Left lung (tissue), 10 donors: ENCODE measurements around the gene TBL1XR1. TPM values are rescaled to one million over a fixed set of nuclear protein-coding genes. Genes with fewer than 3 reads are reported as not detected.

Source experiments
- ATAC-seq: fragments of 200-7000 bp; cut with Tn5 transposase; one replicate; pipeline ENCODE4 v1.9.1; 2020; ENCODE audit warnings: moderate library complexity
- DNase-seq, 4 donors: peaks; one replicate each; pipeline ENCODE4 v3.0.0-alpha.2; 2013 to 2020
- H3K27ac ChIP-seq, 2 donors: fragments of 200-600 bp; sonication (generic) in 1 of 2; one replicate each; pipeline versions ENCODE4 v1.5.0 to v1.8.0; 2020 to 2021
- H3K27me3 ChIP-seq, 2 donors: fragments of 200-600 bp; sonication (generic) in 1 of 2; one replicate each; pipeline versions ENCODE4 v1.5.0 to v1.8.0; 2020 to 2021
- H3K36me3 ChIP-seq, 2 donors: fragments of 200-600 bp; sonication (generic) in 1 of 2; one replicate each; pipeline versions ENCODE4 v1.5.0 to v1.8.0; 2020 to 2021
- H3K4me1 ChIP-seq, 2 donors: fragments of 200-600 bp; one replicate each; pipeline ENCODE4 v1.8.0; 2021
- H3K4me3 ChIP-seq, 2 donors: fragments of 200-600 bp; sonication (generic) in 1 of 2; one replicate each; pipeline versions ENCODE4 v1.5.0 to v1.8.0; 2020 to 2021; ENCODE audit warnings: mild to moderate bottlenecking in 1 of 2
- H3K9me3 ChIP-seq, 2 donors: fragments of 200-600 bp; sonication (generic) in 1 of 2; one replicate each; pipeline versions ENCODE4 v1.5.0 to v1.8.0; 2020 to 2021
- intact Hi-C, 2 donors: fragments of 100-400 bp; cut with DNase I; formaldehyde crosslinking; loops; one replicate each; pipeline versions ENCODE4 v1.11.2 to v1.14.2; 2022
- polyA plus RNA-seq, 6 donors: library from polyadenylated mRNA; unstranded; fragments of 120-200 nt; gene quantifications; one replicate each; pipeline ENCODE4 v1.2.1, GENCODE V29; 2013; ENCODE audit not compliant: insufficient read length in 6 of 6
- total RNA-seq, 2 donors: library from RNA; stranded (reverse); fragmentation: NEBNext Ultra II Directional; extraction: Animal tissue kit (Norgen Biotek cat#: 25700); gene quantifications; one replicate each; pipeline ENCODE4 v1.2.1, GENCODE V29; 2021
- TF ChIP-seq, protein P1 (sequence below), 2 donors: fragments of 200-600 bp; sonication (generic) in 1 of 2; IDR thresholded peaks; one replicate each; pipeline versions ENCODE4 v1.5.0 to v1.8.0; 2021; ENCODE audit warnings: antibody characterized with exemption in 2 of 2
- donor health status: DM: no; HTN: yes; CAD: no.
- donor health status: DM: no; HTN: no; CAD: no.

TBL1XR1 gene
- total and polyA plus RNA-seq, 8 donors = 116 to 202 (median 155) TPM

DNA sequence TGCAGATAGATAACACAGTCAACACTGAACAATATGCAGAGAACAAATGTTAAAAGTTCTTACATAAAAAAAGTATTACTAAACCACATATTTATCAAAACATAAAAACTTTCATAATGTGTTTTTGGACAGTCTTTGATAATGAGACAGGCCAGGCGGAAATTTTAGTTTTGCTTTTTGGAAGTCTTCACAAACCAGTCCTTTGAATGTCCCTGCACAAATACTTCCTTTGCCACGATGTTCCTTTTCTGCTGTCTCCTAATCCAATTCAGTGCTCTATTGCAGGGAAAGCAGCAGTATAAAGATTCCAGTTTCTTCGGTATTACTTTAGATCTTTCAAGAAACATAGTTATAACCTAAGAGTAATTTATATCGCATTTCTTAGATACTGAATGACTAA, 135.9 kb downstream of the TBL1XR1 start:
- TF ChIP-seq, protein P1, sequence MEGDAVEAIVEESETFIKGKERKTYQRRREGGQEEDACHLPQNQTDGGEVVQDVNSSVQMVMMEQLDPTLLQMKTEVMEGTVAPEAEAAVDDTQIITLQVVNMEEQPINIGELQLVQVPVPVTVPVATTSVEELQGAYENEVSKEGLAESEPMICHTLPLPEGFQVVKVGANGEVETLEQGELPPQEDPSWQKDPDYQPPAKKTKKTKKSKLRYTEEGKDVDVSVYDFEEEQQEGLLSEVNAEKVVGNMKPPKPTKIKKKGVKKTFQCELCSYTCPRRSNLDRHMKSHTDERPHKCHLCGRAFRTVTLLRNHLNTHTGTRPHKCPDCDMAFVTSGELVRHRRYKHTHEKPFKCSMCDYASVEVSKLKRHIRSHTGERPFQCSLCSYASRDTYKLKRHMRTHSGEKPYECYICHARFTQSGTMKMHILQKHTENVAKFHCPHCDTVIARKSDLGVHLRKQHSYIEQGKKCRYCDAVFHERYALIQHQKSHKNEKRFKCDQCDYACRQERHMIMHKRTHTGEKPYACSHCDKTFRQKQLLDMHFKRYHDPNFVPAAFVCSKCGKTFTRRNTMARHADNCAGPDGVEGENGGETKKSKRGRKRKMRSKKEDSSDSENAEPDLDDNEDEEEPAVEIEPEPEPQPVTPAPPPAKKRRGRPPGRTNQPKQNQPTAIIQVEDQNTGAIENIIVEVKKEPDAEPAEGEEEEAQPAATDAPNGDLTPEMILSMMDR (IDR thresholded peaks at IDR 0.05) = no peak
- no peak for ATAC-seq
- H3K4me1 ChIP-seq = peaks cover 3 to 11% of the 10 kb centered on the region in 2 donors
- H3K36me3 ChIP-seq = no peaks in the 10 kb centered on the region
- no peaks in the 10 kb centered on the region for H3K9me3 ChIP-seq
- no peak overlapping the region for H3K4me3 ChIP-seq
- H3K27me3 ChIP-seq = no peaks in the 10 kb centered on the region
- intact Hi-C loops = no loop called here
- H3K27ac ChIP-seq = no peak overlapping the region
- peak in 1 of 4 donors; percentile 45 for DNase-seq

DNA sequence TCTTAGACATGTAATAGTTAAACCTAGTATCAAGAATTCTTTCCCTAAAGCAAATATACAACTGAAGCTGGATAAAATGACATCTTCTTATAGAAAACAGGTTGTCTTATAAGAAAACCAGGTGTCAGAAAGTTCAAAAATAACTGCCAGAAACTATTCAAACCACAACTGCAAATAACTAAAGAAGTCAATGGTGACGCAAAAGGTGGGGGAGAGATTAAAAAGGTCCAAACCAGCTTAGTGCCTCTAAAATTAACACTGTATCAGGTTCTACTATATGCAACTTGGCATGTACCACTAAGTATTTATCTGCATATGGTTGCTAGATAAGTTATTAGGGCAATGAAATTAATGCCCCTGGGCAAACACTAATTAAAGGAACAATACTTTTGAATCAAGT, 136.8 kb downstream of the TBL1XR1 start:
- TF ChIP-seq, protein P1 (IDR thresholded peaks at IDR 0.05) = no peak
- no peak for ATAC-seq
- no peak overlapping the region for H3K4me3 ChIP-seq
- no peak for DNase-seq
- no peaks in the 10 kb centered on the region for H3K36me3 ChIP-seq
- H3K4me1 ChIP-seq = peaks cover under 1 to 20% of the 10 kb centered on the region in 2 donors
- no peaks in the 10 kb centered on the region for H3K9me3 ChIP-seq
- intact Hi-C loops = no loop called here
- H3K27ac ChIP-seq = no peak overlapping the region
- H3K27me3 ChIP-seq = no peaks in the 10 kb centered on the region

DNA sequence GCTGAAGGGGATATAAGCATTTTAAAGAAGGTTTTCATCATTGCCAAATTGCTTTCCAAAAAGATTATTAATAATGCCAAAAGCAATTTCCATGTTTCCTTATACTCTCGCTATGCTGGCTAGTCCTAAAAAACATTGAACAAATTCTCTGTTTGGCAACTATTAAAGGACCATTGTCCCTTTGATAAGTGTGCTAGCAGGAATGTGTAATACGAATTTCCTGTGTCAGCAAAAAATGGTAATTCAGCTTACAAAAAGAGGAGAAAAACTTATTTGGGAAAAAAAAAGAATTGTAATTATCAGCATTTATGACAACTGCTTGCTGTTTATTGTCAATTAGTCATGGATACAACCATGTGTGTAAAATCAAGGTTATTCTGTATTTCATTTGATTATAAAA, 138.6 kb downstream of the TBL1XR1 start:
- intact Hi-C loops = loop anchor here in 1 of 2 donors (10.0 kb wide), 1 partner anchor 136 kb away; the partner anchor contains the start of gene TBL1XR1
- H3K27ac ChIP-seq = no peak overlapping the region
- H3K27me3 ChIP-seq = no peaks in the 10 kb centered on the region
- H3K9me3 ChIP-seq = no peaks in the 10 kb centered on the region
- H3K4me1 ChIP-seq = peaks cover 0 to 20% of the 10 kb centered on the region in 2 donors
- H3K36me3 ChIP-seq = peaks cover 0 to 1% of the 10 kb centered on the region in 2 donors
- TF ChIP-seq, protein P1 (IDR thresholded peaks at IDR 0.05) = no peak
- H3K4me3 ChIP-seq = no peak overlapping the region
- ATAC-seq (no peak), DNase-seq (no peak)

DNA sequence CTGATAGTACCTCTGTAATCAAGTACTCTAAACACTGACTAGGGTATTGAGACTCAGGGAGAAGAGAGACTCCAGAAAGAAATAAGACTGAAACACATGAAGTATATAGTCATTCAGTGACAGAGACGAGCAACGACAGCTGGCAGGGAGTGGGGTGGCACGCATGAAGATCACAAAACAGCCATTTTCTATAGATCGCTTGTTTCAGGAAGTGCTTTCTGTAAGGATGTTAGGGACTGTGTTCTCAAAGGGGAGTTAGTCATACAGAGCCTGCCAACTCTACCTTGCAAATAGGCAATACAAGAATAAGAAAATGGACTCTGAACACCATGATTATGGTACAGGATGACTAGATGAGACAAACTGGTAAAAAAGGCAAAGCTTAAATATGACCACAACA, 139.5 kb downstream of the TBL1XR1 start:
- no peak overlapping the region for H3K4me3 ChIP-seq
- no peak for DNase-seq
- H3K27me3 ChIP-seq = no peaks in the 10 kb centered on the region
- peaks cover 0 to 6% of the 10 kb centered on the region in 2 donors for H3K36me3 ChIP-seq
- H3K27ac ChIP-seq = no peak overlapping the region
- TF ChIP-seq, protein P1 (IDR thresholded peaks at IDR 0.05) = no peak
- intact Hi-C loops = loop anchor here in 1 of 2 donors (10.0 kb wide), 1 partner anchor 137 kb away; the partner anchor contains the start of gene TBL1XR1
- H3K9me3 ChIP-seq = no peaks in the 10 kb centered on the region
- no peak for ATAC-seq
- H3K4me1 ChIP-seq = peaks cover 0 to 20% of the 10 kb centered on the region in 2 donors

DNA sequence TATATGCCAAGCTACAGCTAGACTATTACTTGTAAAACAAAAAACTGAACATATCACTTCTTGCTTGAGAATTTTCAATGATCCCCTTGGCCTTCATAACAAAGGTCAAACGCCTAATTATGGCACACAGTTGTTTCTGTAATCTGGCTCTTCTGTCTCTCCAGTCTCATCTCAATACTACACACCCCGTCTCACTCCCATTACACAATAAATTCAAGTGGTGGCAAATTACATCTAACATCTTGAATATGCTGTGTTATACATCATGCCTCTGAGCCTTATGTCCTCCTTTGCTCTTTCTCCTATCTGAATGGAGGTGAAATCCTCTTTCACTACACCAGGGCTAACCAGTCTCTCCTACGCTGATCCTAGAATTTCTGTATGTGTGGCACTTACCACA, 140.4 kb downstream of the TBL1XR1 start:
- ATAC-seq = no peak
- Histone ChIP-seq H3K27me3 (no peaks in the 10 kb centered on the region), H3K9me3 (no peaks in the 10 kb centered on the region), H3K4me3 (no peak overlapping the region), H3K36me3 (peaks cover 0 to 6% of the 10 kb centered on the region in 2 donors), H3K27ac (no peak overlapping the region), H3K4me1 (peaks cover 0 to 20% of the 10 kb centered on the region in 2 donors)
- TF ChIP-seq, protein P1 (IDR thresholded peaks at IDR 0.05) = no peak
- intact Hi-C loops = loop anchor here in 1 of 2 donors (10.0 kb wide), 1 partner anchor 138 kb away; the partner anchor contains the start of gene TBL1XR1
- DNase-seq = no peak
